ENCODE data around the gene BMS1.
"Not testable (repeated sequence)": the region's sequence is repeated elsewhere in the genome, so short reads cannot be mapped to it uniquely, and the experiment has no call there.

Gene BMS1

DNA sequence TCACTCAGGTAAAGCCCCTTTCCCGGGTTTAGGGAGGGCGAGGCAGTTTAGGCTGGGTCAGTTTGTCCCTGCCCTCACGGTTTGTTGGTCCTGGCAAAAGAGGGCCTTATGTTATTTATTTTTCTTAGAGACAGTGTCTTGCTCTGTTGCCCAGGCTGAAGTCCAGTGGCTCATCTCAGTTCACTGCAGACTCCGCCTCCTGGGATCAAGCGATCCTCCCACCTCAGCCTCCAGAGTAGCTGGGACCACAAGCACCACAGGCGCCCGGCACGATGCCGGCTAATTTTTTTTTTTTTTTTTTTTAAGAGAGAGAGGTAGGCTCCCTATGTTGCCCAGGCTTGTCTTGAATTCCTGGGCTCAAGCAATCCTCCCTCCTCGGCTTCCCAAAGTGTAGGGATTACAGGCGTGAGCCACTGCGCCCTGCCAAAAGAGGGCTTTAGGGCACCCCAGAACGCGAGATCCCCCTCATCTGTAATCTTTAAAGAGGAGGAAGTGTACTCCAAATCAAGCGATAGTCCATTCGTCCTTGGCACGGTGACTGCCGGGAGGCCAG is 626 bp upstream of the BMS1 start:
- DNase-seq (ENCODE audit: extremely low spot score, insufficient read length, low read depth) (no peak), FAIRE-seq (no peak)

DNA sequence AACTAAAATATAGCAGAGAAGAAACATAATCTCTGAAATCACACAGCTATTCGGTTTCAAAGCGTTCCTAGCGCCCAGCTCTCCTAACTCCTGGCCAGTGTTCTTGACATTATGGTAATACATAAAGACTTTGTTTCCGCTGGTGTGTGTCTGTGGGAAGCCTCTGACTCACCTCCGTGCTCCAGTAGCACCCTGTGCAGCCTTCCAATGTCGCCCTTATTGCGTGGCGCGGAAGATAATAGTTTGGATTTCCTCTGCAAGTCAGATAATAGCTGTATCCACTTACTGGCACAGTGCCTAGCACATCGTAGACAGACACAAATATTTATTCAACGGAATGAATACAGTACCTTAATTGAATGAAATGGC is 570 bp downstream of the BMS1 start:
- FAIRE-seq (no peak), DNase-seq (ENCODE audit: extremely low spot score, insufficient read length, low read depth) (no peak)

DNA sequence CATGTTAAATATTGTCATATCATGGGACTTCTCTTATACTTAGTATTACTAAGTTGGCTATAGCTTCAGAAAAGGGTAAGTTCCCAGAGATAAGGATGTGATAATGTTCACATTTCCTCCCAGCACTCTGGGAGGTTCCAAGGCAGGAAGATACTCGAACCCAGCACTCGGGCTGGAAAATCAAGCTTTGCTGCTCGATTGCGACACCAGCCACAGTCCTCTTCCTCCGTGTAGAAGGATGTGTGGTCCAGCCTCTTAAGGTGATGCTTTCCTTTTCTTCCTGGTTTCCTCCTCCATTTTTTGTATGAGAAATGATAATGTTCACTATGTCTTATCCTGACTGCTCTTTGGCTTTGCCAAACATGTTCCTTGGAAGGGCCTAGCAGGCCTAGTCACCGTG is 3.2 kb downstream of the BMS1 start:
- no peak for FAIRE-seq
- no peak for DNase-seq (ENCODE audit: extremely low spot score, insufficient read length, low read depth)

DNA sequence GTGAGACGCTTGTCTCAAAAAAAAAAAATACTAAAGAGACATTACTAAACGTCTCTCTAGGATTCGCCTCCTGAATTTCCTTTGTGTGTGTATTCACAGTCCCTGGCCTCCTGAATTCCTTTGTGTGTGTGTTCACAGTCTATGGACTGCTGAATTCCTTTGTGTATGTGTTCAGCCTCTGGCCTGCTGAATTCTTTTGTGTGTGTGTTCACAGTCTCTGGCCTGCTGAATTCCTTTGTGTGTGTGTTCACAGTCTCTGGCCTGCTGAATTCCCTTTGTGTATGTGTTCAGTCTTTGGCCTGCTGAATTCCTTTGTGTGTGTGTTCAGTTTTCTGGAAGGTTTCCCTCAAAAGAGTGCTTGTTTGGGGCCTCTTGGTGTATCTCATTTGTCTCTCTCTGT is 8.2 kb downstream of the BMS1 start:
- FAIRE-seq: no peak
- no peak for DNase-seq (ENCODE audit: extremely low spot score, insufficient read length, low read depth)

DNA sequence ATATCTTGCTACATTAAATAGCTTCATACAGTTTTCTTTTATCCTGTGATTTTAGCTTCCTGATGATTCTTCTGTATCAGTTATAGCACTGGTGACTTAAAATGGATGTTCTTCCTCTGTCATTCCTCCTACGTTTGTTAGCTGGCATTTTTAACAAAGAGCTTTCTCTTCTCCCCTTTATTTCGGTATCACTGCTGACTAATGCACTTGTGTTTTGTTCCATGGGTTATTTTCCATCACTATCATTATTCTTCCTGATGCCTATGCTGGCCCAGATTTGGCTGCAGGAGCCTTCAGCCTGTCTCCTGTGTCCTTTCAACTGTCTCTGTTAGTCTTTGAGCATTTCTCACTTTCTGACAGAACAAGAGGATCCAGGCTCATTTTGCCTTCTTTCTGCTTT is 13.1 kb downstream of the BMS1 start:
- FAIRE-seq (no peak), DNase-seq (ENCODE audit: extremely low spot score, insufficient read length, low read depth) (no peak)

DNA sequence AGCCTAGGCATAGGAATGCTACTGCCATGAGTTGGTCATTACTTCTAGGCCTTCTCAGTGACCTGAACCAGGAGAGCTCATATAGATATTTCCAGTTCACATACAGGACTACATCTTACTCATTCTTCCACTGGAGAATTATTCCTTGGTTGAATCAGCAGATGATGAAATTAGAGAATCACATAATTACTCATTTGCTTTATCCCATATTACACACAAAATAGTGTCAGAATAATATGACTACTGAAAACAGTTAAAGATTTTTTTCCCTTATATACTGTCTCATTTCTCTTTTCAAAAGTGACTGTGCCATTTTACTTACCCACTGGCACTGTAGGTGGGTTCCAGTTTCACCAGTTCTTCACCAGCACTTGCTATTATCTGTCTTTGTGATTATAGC is 18.5 kb downstream of the BMS1 start:
- DNase-seq (ENCODE audit: extremely low spot score, insufficient read length, low read depth) (no peak), FAIRE-seq (no peak)

DNA sequence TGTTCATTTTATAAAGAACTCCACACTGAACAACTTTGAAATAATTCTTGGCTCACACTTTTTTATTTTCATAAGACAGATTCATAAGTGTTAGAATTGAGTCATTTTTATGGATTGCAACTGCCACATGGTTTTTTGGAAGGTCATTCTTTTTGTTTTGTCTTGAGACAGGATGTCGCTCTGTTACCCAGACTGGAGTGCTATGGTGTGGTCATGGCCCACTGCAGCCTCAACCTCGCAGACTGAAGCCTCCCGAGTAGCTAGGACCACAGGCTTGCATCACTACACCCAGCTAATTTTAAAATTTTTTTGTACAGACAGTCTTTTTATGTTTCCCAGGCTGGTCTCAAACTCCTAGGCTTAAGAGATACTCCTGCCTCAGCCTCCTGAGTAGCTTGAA is 20.3 kb downstream of the BMS1 start:
- DNase-seq (ENCODE audit: extremely low spot score, insufficient read length, low read depth): no peak
- FAIRE-seq: no peak

DNA sequence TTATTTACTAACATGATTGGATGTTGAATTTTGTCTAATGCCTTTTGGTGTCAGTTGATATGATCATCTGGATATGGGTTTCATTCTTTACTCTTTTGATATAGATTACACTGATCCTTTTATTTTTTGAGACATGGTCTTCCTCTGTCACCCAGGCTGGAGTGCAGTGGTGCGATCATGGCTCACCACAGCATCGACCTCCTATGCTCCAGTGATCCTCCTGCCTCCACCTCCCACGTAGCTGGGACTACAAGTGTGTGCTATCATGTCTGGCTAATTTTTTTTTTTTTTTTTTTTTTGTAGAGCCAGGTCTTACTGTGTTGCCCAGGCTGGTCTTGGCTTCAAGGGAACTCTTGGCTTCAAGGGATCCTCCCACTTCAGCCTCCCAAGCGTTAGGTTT is 27.1 kb downstream of the BMS1 start:
- DNase-seq (ENCODE audit: extremely low spot score, insufficient read length, low read depth) (no peak), FAIRE-seq (no peak)

DNA sequence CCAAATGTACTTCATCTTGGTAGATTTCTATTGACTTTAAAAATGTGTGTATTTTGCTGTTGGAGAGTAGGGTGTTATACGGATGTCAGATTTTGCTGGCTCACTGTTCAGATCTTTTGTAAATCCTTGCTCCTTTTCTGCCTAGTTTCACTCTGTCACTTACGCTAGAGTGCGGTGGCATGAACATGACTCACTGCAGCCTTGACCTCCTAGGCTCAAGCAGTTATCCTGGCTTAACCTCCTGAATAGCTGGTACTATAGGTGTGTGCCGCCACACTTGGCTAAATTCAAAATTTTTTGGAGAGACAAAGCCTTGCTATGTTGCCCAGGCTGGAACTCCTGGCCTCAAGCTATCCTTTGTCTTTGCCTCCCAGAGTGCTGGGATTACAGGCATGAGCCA is 29.4 kb downstream of the BMS1 start:
- FAIRE-seq (no peak), DNase-seq (ENCODE audit: extremely low spot score, insufficient read length, low read depth) (no peak)

DNA sequence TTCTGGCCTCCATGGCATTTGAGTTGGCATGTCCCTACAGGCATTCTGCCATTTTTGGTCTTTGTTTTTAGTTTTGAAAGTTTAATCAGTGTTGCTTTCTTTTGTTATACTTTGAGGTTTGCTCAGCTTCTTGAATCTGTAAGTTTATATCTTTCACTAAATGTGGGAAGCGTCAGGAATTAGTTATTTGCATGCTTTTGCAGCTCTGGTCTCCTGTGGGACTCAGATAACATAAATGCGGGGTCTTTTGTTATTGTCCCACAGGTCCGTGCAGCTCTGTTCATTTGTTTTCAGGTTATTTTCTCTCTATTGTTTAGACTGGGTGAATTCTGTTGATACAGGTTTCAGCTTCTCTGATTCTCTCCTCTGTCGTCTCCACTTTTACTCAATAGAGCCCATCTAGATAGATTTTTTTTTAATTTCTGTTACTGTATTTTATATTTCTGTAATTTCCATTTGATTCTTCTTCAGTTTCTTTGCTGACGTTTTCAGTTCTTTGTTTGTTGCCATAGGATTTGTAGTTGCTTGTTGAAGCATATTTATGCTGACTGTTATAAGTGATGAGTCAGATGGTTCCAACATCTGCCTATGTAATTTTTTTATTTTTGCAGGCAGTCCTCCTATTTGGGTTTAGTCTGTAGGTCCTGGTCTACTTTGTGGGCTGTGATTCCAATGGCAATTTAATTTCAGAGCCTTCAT is 31.5 kb downstream of the BMS1 start:
- not testable (repeated sequence) for DNase-seq (ENCODE audit: extremely low spot score, insufficient read length, low read depth); FAIRE-seq

DNA sequence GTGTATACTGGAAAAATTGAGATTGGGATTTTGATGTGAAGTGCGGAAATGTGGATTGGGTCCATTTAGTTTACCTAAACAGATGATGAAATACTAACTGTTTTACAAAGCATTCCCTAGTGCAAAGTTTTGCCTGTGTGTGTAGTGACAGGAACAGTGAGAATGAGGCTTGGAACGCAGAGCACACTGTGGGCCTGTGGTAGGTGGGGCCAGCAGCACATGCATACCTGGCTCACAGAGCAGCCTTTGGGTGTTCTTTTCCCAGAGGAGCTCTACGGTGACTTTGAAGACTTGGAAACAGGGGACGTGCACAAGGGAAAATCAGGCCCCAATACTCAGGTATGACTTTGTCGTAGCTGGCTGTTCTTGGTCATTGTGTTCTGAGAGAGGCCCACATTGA is 33.7 kb downstream of the BMS1 start:
- DNase-seq (ENCODE audit: extremely low spot score, insufficient read length, low read depth); FAIRE-seq: not testable (repeated sequence)

DNA sequence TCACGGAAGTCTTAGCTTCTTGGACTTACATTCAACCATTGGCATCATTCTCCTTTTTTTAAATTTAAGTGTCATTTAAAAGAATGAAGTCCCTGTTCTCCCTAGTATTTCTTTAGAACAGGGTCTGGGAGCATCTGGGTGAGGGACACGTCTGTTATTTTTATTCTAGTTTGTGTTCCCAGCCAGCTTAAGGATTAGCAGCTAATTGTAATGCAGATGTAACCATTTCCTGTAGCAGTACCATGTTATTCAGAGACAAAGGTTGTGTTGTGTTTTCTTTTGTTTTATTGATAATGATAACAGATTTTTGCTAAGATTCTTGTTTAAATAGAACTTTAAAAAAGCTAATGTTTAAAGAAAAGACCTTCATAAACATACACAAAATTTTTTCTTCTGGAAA is 34.3 kb downstream of the BMS1 start:
- FAIRE-seq (no peak), DNase-seq (ENCODE audit: extremely low spot score, insufficient read length, low read depth) (no peak)

DNA sequence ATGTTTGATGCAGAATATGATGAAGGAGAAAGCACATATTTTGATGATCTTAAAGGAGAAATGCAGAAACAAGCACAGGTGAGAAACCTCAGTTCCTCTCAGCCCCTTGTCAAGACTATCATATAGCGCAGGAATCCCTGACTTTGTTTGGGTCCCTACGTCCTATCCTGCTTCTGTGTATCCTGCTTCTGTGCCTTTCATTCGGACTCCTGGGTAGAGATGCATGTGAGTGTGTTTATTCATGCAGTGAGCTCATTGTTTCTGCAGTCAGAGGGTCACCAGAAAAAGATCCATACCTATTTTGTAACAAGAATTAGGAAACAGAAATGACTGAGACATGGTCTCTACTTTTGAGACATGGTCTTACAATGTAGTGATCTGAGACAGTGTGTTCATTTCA is 34.8 kb downstream of the BMS1 start:
- not testable (repeated sequence) for FAIRE-seq; DNase-seq (ENCODE audit: extremely low spot score, insufficient read length, low read depth)

DNA sequence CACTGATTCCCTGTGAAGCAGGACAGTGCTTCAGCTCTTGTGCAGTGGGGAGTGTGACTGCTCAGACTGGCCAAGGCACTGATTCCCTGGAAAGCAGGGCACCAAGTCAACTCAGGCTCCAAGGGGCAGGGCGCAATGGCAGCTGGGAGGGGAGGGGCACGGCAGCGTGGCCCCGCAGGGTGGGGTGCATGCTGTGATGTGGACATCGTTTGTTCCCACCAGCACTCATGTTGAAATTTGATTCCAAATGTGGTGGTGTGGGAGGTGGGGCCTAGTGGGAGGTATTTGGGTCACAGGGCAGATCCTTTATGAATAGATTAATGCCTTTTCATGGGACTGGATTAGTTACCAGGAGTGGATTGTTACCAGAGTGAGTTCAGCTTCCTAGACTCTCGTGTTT is 44.2 kb downstream of the BMS1 start:
- DNase-seq (ENCODE audit: extremely low spot score, insufficient read length, low read depth); FAIRE-seq: not testable (repeated sequence)

DNA sequence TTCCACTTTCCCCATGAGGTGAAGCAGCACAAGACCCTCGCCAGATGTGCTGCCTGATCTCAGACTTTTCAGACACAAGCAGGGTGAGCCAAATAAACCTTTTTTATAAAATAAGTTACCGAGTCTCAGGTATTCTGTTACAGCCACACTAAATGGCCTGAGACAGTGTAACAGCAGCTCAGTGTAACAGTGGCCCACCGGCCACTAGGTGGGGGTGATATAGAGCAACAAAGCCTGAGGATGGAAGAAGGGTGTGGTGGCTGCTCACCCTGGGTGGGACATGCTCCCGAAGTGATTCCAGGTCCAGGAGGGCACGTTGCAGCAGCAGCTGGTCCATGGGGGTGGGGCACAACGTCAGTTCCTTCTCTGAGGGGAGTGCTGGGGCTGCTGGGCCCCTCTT is 44.6 kb downstream of the BMS1 start:
- DNase-seq (ENCODE audit: extremely low spot score, insufficient read length, low read depth) (no peak), FAIRE-seq (no peak)

DNA sequence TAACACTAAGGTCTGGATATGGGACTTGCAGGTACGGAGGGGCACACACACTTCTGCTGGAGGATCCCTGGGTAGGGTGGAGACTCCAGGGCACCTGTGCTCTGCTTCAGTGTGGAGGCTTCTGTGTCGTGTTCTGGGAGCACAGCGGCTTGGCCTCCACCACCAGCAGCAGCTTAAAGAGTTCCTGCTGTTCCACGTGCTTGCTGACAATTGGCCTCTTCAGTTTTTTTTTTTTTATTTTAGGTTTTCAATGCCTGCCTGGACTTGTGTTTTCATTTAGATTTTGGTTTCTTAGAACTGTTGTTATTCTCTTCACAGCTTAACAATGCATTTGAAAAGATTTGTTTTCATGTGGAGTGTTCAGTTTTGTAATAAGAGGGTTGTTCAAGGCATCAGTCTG is 45.8 kb downstream of the BMS1 start:
- not testable (repeated sequence) for DNase-seq (ENCODE audit: extremely low spot score, insufficient read length, low read depth); FAIRE-seq

DNA sequence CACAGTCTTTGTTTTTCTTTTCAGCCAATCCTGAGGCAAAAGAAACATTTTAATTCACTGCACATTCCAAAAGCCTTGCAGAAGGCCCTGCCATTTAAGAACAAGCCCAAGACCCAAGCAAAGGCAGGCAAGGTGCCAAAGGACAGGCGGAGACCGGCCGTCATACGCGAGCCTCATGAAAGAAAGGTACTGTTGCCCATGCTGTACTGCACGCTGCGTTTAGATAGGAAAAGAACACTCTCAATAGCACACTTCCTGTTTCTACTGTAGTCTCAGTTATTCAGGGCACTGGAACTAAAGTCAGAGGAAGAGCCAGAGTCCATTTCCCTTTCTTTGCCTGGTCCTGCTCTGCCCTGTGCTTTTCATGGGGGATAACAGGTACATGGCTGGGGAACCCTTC is 47.6 kb downstream of the BMS1 start:
- no peak for DNase-seq (ENCODE audit: extremely low spot score, insufficient read length, low read depth)
- no peak for FAIRE-seq

DNA sequence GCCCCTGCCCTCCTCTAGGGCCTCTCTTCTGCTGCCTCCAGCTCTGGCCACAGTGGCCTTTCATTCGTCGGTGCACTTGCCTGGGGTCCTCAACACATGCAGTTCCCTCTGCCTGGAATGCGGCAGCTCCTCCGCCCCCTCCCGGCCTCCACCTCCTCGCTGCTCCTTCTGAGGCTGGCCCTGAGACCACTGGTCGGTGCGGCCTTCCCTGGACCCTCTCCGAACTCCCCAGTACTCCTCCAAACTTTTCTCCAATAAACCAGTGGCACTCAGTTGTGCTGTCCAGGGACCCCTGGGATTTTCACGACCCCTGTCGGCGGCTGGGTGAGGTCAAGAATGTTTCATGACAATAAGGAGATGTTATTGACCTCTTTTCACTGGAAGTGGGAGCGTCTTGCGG is 53.5 kb downstream of the BMS1 start:
- FAIRE-seq: no peak
- no peak for DNase-seq (ENCODE audit: extremely low spot score, insufficient read length, low read depth)

DNA sequence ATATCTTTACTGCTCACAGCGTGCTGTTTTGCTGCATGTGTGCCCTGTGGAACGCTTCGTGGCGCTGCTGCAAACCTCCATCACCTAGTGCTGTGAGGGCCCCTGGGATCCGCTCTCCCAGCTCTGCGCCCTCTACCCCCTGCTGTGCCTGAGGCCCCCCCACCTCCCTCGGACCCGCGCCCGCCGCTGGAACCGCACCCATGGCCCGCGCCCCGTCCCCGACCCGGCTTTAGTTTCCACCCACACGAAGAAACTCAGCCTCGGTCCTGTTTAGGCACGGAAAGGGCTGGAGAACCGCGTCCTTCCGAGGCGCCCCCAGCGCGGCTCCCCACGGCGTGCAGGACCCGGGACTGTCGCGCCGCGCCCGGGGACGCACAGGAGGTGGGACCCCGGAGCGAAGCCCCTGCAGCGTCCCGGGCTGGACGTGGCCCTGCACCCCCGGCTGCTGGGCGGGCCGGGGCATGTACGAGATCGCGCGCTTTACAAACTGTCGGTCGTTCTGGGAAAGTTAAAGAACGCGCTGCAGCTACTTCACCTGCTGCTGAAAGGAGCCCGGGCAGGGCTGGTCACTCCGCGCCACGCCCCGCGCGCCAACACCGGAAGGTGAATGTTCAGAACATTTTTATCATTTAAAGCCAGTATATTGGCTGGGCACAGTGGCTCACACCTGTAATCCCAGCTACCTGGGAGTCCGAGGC is 54.3 kb downstream of the BMS1 start:
- DNase-seq (ENCODE audit: extremely low spot score, insufficient read length, low read depth): no peak
- FAIRE-seq: no peak

DNA sequence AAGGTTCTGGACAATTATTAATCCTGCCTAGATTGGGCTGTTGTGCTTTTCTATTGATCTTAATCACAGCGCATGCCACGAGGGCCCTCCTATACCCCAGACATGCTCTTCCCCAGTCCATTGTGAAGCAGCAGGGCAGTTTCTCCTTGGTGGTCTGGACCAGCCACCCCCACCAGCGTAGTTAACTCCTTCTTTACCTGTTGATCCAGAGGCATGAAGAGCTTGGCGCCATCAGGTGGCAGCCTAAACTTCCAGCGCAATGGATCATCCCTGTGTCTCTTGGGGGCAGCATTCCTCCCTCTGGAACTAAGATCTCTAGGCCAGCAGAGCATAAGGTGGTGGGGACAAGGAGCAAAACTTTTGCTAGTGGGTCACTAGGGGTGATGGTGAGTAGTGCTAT is 62.2 kb downstream of the BMS1 start:
- not testable (repeated sequence) for DNase-seq (ENCODE audit: extremely low spot score, insufficient read length, low read depth); FAIRE-seq

DNA sequence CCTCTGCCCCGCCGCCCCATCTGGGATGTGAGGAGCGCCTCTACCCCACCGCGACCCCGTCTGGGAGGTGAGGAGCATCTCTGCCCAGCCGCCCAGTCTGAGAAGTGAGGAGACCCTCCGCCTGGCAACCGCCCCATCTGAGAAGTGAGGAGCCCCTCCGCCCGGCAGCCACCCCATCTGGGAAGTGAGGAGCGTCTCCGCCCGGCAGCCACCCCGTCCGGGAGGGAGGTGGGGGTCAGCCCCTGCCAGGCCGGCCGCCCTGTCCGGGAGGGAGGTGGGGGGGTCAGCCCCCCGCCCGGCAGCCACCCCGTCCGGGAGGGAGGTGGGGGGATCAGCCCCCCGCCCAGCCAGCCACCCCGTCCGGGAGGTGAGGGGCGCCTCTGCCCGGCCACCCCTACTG is 64.7 kb downstream of the BMS1 start:
- FAIRE-seq; DNase-seq (ENCODE audit: extremely low spot score, insufficient read length, low read depth): not testable (repeated sequence)

DNA sequence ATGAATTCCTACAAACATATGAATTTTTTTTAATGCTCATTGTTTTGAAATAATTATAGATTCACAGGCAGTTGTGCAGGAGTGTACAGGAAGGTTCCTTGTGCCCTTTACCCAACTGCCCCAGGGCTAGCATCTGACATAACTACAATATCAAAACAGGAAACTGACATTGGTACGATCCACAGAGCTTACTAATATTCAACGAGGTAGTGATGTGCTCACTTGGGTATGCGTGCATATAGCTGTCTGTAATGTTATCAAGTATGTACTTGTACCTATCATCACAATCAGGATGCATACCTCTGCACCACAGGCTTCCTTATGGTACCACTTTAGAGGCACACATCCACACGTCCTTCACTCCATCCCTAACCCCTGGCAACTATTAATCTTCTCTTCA is 68.3 kb downstream of the BMS1 start:
- DNase-seq (ENCODE audit: extremely low spot score, insufficient read length, low read depth) (no peak), FAIRE-seq (no peak)
